ENCODE data around the gene SH2D3A. TPM values are rescaled to one million over a fixed set of nuclear protein-coding genes. Genes with fewer than 3 reads are reported as not detected.

Gene SH2D3A
- polyA plus RNA-seq (2013, experiment 1 of 2), result not detected
- 0.07 TPM for polyA plus RNA-seq (2013, experiment 2 of 2)

DNA sequence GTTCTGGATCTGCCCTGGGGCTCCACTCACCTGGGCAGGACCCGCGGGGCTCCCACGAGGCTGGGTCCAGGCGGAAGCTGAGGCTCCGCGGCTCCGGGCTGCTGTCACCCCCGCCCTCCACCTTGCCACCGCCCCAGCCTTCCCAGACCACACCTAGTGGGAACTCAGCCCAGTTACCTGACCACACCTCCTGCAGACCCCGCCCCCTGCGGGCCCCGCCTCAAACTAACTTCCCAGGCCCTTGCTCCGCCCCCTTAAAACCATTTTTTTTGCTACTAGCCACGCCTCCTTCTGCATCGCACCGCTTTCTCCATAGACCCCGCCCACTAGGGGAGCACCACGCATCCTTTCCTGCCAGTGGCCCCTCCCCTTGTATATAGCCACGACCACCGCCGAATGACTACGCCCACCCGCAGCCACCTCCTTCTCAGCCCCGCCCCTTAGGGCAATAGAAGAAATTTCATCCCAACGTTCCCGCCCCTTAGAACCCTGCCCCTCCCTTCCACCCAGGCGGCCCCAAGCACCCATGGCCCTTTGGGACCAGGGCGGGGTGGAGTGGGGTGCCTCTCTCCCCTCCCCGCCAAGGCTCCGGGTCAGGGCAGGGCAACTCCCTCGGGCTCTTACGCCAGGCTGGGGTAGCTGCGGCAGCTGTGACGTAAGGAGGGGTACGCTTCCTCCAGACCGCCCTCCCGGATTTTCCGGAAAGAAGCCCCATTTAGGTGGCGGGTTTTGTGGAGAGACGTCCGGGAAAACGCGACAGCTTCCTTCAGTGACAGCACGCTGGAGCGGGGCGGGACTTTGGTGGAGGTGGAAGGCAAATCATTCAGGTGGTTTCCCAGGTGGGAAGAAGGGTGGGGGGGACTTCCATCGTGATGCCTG lies at the start of gene SH2D3A:
TSS of gene SH2D3A (minus strand) at position 79 of the 879 bp plus-strand sequence. CDS start 3,687 bp downstream, outside the sequence.
- Histone ChIP-seq H2BK15ac (ENCODE audit: low read depth, poor library complexity, severe bottlenecking) (no peak within 1 kb of the TSS), H2BK120ac (ENCODE audit: low read depth, low read length) (no peak within 1 kb of the TSS), H3K4me2 (ENCODE audit: low read length, poor library complexity, severe bottlenecking) (peak within 1 kb of the TSS; percentile 90), H3K36me3 (ENCODE audit: control insufficient read depth in 1 of 2, insufficient read depth in 2 of 2, low read depth in 1 of 2, low read length in 2 of 2) (no peaks in the 10 kb centered on the region), H3K14ac (ENCODE audit: low read length in 2 of 2) (no peak within 1 kb of the TSS), H3K4ac (ENCODE audit: low read depth in 1 of 2, low read length in 2 of 2) (no peak within 1 kb of the TSS), H3K27ac (ENCODE audit: low read length, poor library complexity, severe bottlenecking) (no peak within 1 kb of the TSS), H4K91ac (ENCODE audit: low read length) (no peak within 1 kb of the TSS), H3K79me1 (replicated peaks; ENCODE audit: low read length, poor library complexity, severe bottlenecking) (no peaks in the 10 kb centered on the region), H2AK5ac (ENCODE audit: low read length, severe bottlenecking) (no peak within 1 kb of the TSS), H3K23ac (ENCODE audit: low read length in 2 of 2) (no peak within 1 kb of the TSS), H3K9me3 (ENCODE audit: control insufficient read depth, low read length) (no peaks in the 10 kb centered on the region), H3K9ac (ENCODE audit: low read length) (no peak within 1 kb of the TSS), H3K18ac (ENCODE audit: low read depth in 1 of 2, low read length in 2 of 2) (no peak within 1 kb of the TSS), H2BK12ac (ENCODE audit: low read length in 2 of 2) (no peak within 1 kb of the TSS), H3K4me1 (ENCODE audit: control insufficient read depth, insufficient read depth, low read depth, low read length) (peaks cover 18% of the 10 kb centered on the region), H2AFZ (ENCODE audit: low read depth, low read length) (no peak within 1 kb of the TSS), H4K8ac (ENCODE audit: low read length) (no peak within 1 kb of the TSS), H3K27me3 (ENCODE audit: control insufficient read depth in 1 of 2, insufficient read depth in 1 of 2, low read length in 2 of 2) (peaks cover 21 to 42% of the 10 kb centered on the region in 2 experiments), H2BK5ac (ENCODE audit: low read depth, low read length, poor library complexity, severe bottlenecking) (no peak within 1 kb of the TSS), H3K4me3 (ENCODE audit: insufficient read depth in 1 of 2, low read depth in 1 of 2, low read length in 2 of 2) (peak within 1 kb of the TSS in 1 of 2 experiments; percentile 49)
- DNase-seq, result peak; percentile 19
- 7% methylated on average over 47 of the region's 47 CpGs for WGBS

DNA sequence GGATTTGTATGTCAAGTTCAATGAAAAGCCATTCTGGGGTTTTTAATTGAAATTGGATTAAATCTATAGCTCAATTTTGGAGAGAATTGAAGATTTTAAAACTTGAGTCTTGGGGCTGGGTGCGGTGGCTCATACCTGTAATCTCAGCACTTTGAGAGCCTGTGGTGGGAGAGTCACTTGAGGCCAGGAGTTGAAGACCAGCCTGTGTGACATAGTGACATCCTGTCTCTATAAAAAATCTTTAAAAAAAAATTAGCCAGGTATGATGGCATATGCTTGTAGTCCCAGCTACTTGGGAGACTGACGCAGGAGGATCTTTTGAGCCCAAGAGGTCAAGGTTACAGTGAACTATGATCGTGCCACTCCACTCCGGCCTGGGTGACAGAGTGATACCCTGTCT lies 46.4 kb upstream of the SH2D3A start:
- Histone ChIP-seq H2BK5ac (ENCODE audit: low read depth, low read length, poor library complexity, severe bottlenecking) (no peak overlapping the region), H3K4me3 (ENCODE audit: insufficient read depth in 1 of 2, low read depth in 1 of 2, low read length in 2 of 2) (no peak overlapping the region), H3K27me3 (ENCODE audit: control insufficient read depth in 1 of 2, insufficient read depth in 1 of 2, low read length in 2 of 2) (peaks cover 0 to 6% of the 10 kb centered on the region in 2 experiments), H3K14ac (ENCODE audit: low read length in 2 of 2) (no peak overlapping the region), H2BK15ac (ENCODE audit: low read depth, poor library complexity, severe bottlenecking) (no peak overlapping the region), H3K27ac (ENCODE audit: low read length, poor library complexity, severe bottlenecking) (no peak overlapping the region), H3K4me1 (ENCODE audit: control insufficient read depth, insufficient read depth, low read depth, low read length) (no peaks in the 10 kb centered on the region), H2AFZ (ENCODE audit: low read depth, low read length) (no peak overlapping the region), H4K8ac (ENCODE audit: low read length) (no peak overlapping the region), H3K36me3 (ENCODE audit: control insufficient read depth in 1 of 2, insufficient read depth in 2 of 2, low read depth in 1 of 2, low read length in 2 of 2) (no peaks in the 10 kb centered on the region), H3K18ac (ENCODE audit: low read depth in 1 of 2, low read length in 2 of 2) (no peak overlapping the region), H3K79me1 (replicated peaks; ENCODE audit: low read length, poor library complexity, severe bottlenecking) (no peaks in the 10 kb centered on the region), H2BK120ac (ENCODE audit: low read depth, low read length) (no peak overlapping the region), H3K23ac (ENCODE audit: low read length in 2 of 2) (no peak overlapping the region), H3K4me2 (ENCODE audit: low read length, poor library complexity, severe bottlenecking) (no peak overlapping the region), H3K4ac (ENCODE audit: low read depth in 1 of 2, low read length in 2 of 2) (no peak overlapping the region), H3K9ac (ENCODE audit: low read length) (no peak overlapping the region), H2BK12ac (ENCODE audit: low read length in 2 of 2) (no peak overlapping the region), H4K91ac (ENCODE audit: low read length) (no peak overlapping the region), H3K9me3 (ENCODE audit: control insufficient read depth, low read length) (peaks cover under 1% of the 10 kb centered on the region), H2AK5ac (ENCODE audit: low read length, severe bottlenecking) (no peak overlapping the region)
- DNase-seq, result no peak
- 78% methylated on average over 3 of the region's 4 CpGs for WGBS

DNA sequence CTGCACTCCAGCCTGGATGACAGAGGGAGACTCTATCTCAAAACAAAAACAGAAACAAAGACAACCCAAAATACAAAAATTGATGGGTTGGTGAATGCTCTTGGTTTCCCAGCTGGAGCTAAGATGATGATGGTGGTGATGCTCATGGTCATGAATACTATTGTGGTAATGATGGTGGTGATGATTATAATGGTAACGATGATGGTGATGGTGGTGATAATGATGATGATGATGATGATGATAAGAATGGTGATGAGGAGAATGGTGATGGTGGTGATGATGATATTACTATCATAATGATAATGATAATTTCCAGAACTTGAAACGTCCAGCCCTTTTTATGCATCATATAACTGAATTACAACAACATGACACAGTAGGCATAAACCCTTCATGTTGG lies 45.4 kb upstream of the SH2D3A start:
- no peak overlapping the region for H3K9ac ChIP-seq (ENCODE audit: low read length)
- peaks cover 4% of the 10 kb centered on the region for H3K9me3 ChIP-seq (ENCODE audit: control insufficient read depth, low read length)
- no peak overlapping the region for H3K4ac ChIP-seq (ENCODE audit: low read depth in 1 of 2, low read length in 2 of 2)
- 80% methylated on average over 2 of the region's 2 CpGs for WGBS
- no peak overlapping the region for H2BK120ac ChIP-seq (ENCODE audit: low read depth, low read length)
- no peak overlapping the region for H4K91ac ChIP-seq (ENCODE audit: low read length)
- H2BK12ac ChIP-seq (ENCODE audit: low read length in 2 of 2), result no peak overlapping the region
- DNase-seq, result no peak
- H2AK5ac ChIP-seq (ENCODE audit: low read length, severe bottlenecking), result no peak overlapping the region
- H3K4me2 ChIP-seq (ENCODE audit: low read length, poor library complexity, severe bottlenecking), result no peak overlapping the region
- H3K27ac ChIP-seq (ENCODE audit: low read length, poor library complexity, severe bottlenecking), result no peak overlapping the region
- H4K8ac ChIP-seq (ENCODE audit: low read length), result no peak overlapping the region
- H3K4me1 ChIP-seq (ENCODE audit: control insufficient read depth, insufficient read depth, low read depth, low read length), result no peaks in the 10 kb centered on the region
- H2AFZ ChIP-seq (ENCODE audit: low read depth, low read length), result no peak overlapping the region
- no peaks in the 10 kb centered on the region for H3K79me1 ChIP-seq (replicated peaks; ENCODE audit: low read length, poor library complexity, severe bottlenecking)
- H2BK5ac ChIP-seq (ENCODE audit: low read depth, low read length, poor library complexity, severe bottlenecking), result no peak overlapping the region
- H3K18ac ChIP-seq (ENCODE audit: low read depth in 1 of 2, low read length in 2 of 2), result no peak overlapping the region
- H3K36me3 ChIP-seq (ENCODE audit: control insufficient read depth in 1 of 2, insufficient read depth in 2 of 2, low read depth in 1 of 2, low read length in 2 of 2), result no peaks in the 10 kb centered on the region
- H2BK15ac ChIP-seq (ENCODE audit: low read depth, poor library complexity, severe bottlenecking), result no peak overlapping the region
- H3K23ac ChIP-seq (ENCODE audit: low read length in 2 of 2), result no peak overlapping the region
- peaks cover 0 to 6% of the 10 kb centered on the region in 2 experiments for H3K27me3 ChIP-seq (ENCODE audit: control insufficient read depth in 1 of 2, insufficient read depth in 1 of 2, low read length in 2 of 2)
- no peak overlapping the region for H3K4me3 ChIP-seq (ENCODE audit: insufficient read depth in 1 of 2, low read depth in 1 of 2, low read length in 2 of 2)
- H3K14ac ChIP-seq (ENCODE audit: low read length in 2 of 2), result no peak overlapping the region

DNA sequence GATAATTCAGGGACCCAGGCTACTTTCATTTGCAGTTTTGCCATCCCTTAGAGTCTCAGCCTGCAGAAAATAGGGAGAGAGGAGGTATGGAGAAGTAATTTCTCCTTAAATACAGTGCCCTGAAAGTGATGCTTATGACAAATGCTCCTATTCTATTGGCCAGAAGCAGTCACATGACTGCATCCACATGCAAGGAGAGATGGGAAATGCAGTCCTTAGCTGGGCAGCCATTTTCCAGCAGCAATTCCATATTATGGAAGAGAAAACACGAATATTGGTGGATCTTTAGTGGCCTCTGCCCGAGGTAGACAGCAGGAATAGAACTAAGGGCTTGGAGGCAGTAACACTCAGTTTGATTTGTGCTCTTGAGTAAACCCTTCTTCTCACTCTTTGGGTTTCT lies 44.7 kb upstream of the SH2D3A start:
- H3K4me1 ChIP-seq (ENCODE audit: control insufficient read depth, insufficient read depth, low read depth, low read length), result no peaks in the 10 kb centered on the region
- H3K4me2 ChIP-seq (ENCODE audit: low read length, poor library complexity, severe bottlenecking), result no peak overlapping the region
- H3K27me3 ChIP-seq (ENCODE audit: control insufficient read depth in 1 of 2, insufficient read depth in 1 of 2, low read length in 2 of 2), result peaks cover 0 to 6% of the 10 kb centered on the region in 2 experiments
- no peak overlapping the region for H2AK5ac ChIP-seq (ENCODE audit: low read length, severe bottlenecking)
- no peak overlapping the region for H3K27ac ChIP-seq (ENCODE audit: low read length, poor library complexity, severe bottlenecking)
- H3K79me1 ChIP-seq (replicated peaks; ENCODE audit: low read length, poor library complexity, severe bottlenecking), result no peaks in the 10 kb centered on the region
- H4K8ac ChIP-seq (ENCODE audit: low read length), result no peak overlapping the region
- H3K14ac ChIP-seq (ENCODE audit: low read length in 2 of 2), result no peak overlapping the region
- no peak overlapping the region for H2BK15ac ChIP-seq (ENCODE audit: low read depth, poor library complexity, severe bottlenecking)
- H2BK5ac ChIP-seq (ENCODE audit: low read depth, low read length, poor library complexity, severe bottlenecking), result no peak overlapping the region
- H3K4me3 ChIP-seq (ENCODE audit: insufficient read depth in 1 of 2, low read depth in 1 of 2, low read length in 2 of 2), result no peak overlapping the region
- peaks cover 4% of the 10 kb centered on the region for H3K9me3 ChIP-seq (ENCODE audit: control insufficient read depth, low read length)
- no peaks in the 10 kb centered on the region for H3K36me3 ChIP-seq (ENCODE audit: control insufficient read depth in 1 of 2, insufficient read depth in 2 of 2, low read depth in 1 of 2, low read length in 2 of 2)
- no peak overlapping the region for H2BK12ac ChIP-seq (ENCODE audit: low read length in 2 of 2)
- 15% methylated on average over 2 of the region's 2 CpGs for WGBS
- H4K91ac ChIP-seq (ENCODE audit: low read length), result no peak overlapping the region
- no peak overlapping the region for H3K9ac ChIP-seq (ENCODE audit: low read length)
- no peak overlapping the region for H3K23ac ChIP-seq (ENCODE audit: low read length in 2 of 2)
- no peak overlapping the region for H2AFZ ChIP-seq (ENCODE audit: low read depth, low read length)
- no peak for DNase-seq
- H3K4ac ChIP-seq (ENCODE audit: low read depth in 1 of 2, low read length in 2 of 2), result no peak overlapping the region
- H3K18ac ChIP-seq (ENCODE audit: low read depth in 1 of 2, low read length in 2 of 2), result no peak overlapping the region
- no peak overlapping the region for H2BK120ac ChIP-seq (ENCODE audit: low read depth, low read length)
